ENCODE results near the gene GFRA1.

- TF ChIP-seq GATA3 (IDR thresholded peaks at IDR 0.05; ENCODE audit: low read depth, low read length) = no peak
- no peak for TF ChIP-seq GATA2 (IDR thresholded peaks at IDR 0.05; ENCODE audit: low read depth, low read length)
These were observed 178.7 kb downstream of the GFRA1 start for GRCh38 chr10:116094356-116094755.
